ENCODE measurements around the gene KBTBD4. TPM values are rescaled to one million over a fixed set of nuclear protein-coding genes. Genes with fewer than 3 reads are reported as not detected.

Gene KBTBD4
- total RNA-seq, 1 experiment from 2014 or later, result 11.0 TPM

DNA sequence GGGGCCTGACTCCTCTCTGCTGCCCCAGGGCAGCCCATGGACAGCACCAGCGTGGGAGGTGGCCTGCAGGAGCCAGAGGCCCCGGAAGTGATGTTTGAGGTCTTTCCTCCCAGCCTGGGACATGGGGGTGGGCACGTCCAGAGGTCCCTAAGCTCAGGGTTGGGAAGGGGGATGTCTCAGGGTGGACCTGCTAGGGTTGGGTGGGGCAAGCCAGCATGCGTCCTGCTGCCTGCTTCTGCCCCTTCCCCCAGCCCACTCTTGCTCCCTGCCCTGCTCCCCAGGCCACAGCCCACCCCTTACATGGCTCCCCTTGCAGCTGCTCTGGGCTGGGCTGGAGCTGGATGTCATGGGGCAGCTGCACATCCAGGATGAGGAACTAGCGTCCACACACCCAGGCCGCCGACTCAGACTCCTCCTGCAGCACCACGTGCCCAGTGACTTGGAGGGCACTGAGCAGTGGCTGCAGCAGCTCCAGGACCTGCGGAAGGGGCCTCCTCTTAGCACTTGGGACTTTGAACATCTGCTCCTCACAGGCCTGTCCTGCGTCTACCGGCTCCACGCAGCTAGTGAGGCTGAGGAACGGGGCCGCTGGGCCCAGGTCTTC, 9.1 kb upstream of the KBTBD4 start:
- H3K9me3 ChIP-seq (ENCODE audit: low read length), result no peaks in the 10 kb centered on the region
- no peaks in the 10 kb centered on the region for H3K79me2 ChIP-seq (ENCODE audit: low read length)
- H3K9ac ChIP-seq (ENCODE audit: low read length), result no peak overlapping the region
- no peaks in the 10 kb centered on the region for H3K9me2 ChIP-seq (replicated peaks; ENCODE audit: insufficient read depth, low read length)
- H3K4me3 ChIP-seq (ENCODE audit: low read length), result no peak overlapping the region
- H4K20me1 ChIP-seq (ENCODE audit: insufficient read depth, low read depth, low read length), result no peaks in the 10 kb centered on the region
- H3K4me2 ChIP-seq (ENCODE audit: low read depth, low read length, poor library complexity, severe bottlenecking), result no peak overlapping the region
- no peaks in the 10 kb centered on the region for H3K27me3 ChIP-seq (ENCODE audit: low read length)
- H3K27ac ChIP-seq (ENCODE audit: low read length), result no peak overlapping the region
- no peaks in the 10 kb centered on the region for H3K4me1 ChIP-seq (ENCODE audit: low read length)
- no peak for DNase-seq
- no peak overlapping the region for H2AFZ ChIP-seq (ENCODE audit: low read length)
- peaks cover 9% of the 10 kb centered on the region; the same call in 1 of the 2 replicates for H3K36me3 ChIP-seq (ENCODE audit: insufficient read depth, low read length)

GRCh38 chr11:47587039-47587716, 8.4 kb upstream of the KBTBD4 start:
- H3K4me2 ChIP-seq (ENCODE audit: low read depth, low read length, poor library complexity, severe bottlenecking), result no peak overlapping the region

DNA sequence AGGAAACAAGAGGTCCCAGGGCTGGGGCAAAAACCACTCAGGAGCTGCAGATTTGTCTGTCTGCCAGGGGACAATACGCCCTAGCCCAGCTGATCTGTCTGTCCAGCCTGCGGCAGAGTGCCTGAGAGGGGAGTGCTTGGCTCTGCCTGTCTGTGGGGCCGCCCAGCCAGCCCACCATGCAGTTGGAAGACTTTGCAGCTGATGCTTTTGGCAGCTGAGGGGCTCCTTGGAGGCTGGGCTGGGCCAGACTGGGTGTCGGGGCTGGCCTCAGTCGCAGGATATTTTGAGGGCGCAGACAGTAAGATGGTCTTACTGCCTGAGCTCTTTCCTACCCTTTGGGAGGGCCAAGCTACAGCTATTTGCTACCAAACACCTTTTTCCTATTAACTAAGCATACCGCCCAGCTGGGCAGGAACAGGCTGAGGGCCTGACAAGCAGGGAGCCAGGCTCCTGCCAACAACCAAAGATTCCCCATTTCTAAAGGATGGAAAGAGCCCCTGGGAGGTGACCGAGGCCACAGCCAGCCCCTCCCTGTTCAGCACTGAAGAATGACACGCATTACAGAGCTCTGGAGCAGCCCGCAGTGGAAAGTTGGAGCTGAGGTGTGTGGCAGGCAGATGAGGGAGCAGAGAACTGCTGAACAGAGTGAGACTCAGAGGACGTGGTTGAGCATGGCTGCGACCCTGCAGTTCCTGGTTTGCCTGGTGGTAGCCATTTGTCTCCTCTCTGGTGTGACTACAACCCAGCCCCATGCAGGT, 7.5 kb upstream of the KBTBD4 start, which contains the start of gene FAM180B:
Gene FAM180B, plus strand, starts transcription at position 581 of the 758 bp plus-strand sequence. Its CDS starts 91 bp downstream, at position 672.
- H3K4me3 ChIP-seq (ENCODE audit: low read length), result no peak within 1 kb of the TSS
- H3K9me3 ChIP-seq (ENCODE audit: low read length), result no peaks in the 10 kb centered on the region
- H3K4me2 ChIP-seq (ENCODE audit: low read depth, low read length, poor library complexity, severe bottlenecking), result no peak within 1 kb of the TSS
- no peaks in the 10 kb centered on the region for H3K4me1 ChIP-seq (ENCODE audit: low read length)
- DNase-seq, result no peak
- H3K36me3 ChIP-seq (ENCODE audit: insufficient read depth, low read length), result peaks cover 22% of the 10 kb centered on the region
- peaks cover 4% of the 10 kb centered on the region; the same call in 1 of the 2 replicates for H3K79me2 ChIP-seq (ENCODE audit: low read length)
- H3K9ac ChIP-seq (ENCODE audit: low read length), result no peak within 1 kb of the TSS
- H4K20me1 ChIP-seq (ENCODE audit: insufficient read depth, low read depth, low read length), result no peaks in the 10 kb centered on the region
- H2AFZ ChIP-seq (ENCODE audit: low read length), result no peak within 1 kb of the TSS
- H3K9me2 ChIP-seq (replicated peaks; ENCODE audit: insufficient read depth, low read length), result no peaks in the 10 kb centered on the region
- no peak within 1 kb of the TSS for H3K27ac ChIP-seq (ENCODE audit: low read length)
- H3K27me3 ChIP-seq (ENCODE audit: low read length), result no peaks in the 10 kb centered on the region

More at GRCh38 chr11:47587039-47587716, 8.4 kb upstream of the KBTBD4 start:
- Histone ChIP-seq H3K9ac (ENCODE audit: low read length) (no peak overlapping the region), H4K20me1 (ENCODE audit: insufficient read depth, low read depth, low read length) (no peaks in the 10 kb centered on the region), H3K27ac (ENCODE audit: low read length) (no peak overlapping the region), H3K79me2 (ENCODE audit: low read length) (no peaks in the 10 kb centered on the region), H3K4me1 (ENCODE audit: low read length) (no peaks in the 10 kb centered on the region), H3K36me3 (ENCODE audit: insufficient read depth, low read length) (peaks cover 13% of the 10 kb centered on the region; the same call in 1 of the 2 replicates), H3K9me3 (ENCODE audit: low read length) (no peaks in the 10 kb centered on the region), H2AFZ (ENCODE audit: low read length) (no peak overlapping the region), H3K4me3 (ENCODE audit: low read length) (no peak overlapping the region), H3K9me2 (replicated peaks; ENCODE audit: insufficient read depth, low read length) (no peaks in the 10 kb centered on the region), H3K27me3 (ENCODE audit: low read length) (no peaks in the 10 kb centered on the region)
- no peak for DNase-seq

DNA sequence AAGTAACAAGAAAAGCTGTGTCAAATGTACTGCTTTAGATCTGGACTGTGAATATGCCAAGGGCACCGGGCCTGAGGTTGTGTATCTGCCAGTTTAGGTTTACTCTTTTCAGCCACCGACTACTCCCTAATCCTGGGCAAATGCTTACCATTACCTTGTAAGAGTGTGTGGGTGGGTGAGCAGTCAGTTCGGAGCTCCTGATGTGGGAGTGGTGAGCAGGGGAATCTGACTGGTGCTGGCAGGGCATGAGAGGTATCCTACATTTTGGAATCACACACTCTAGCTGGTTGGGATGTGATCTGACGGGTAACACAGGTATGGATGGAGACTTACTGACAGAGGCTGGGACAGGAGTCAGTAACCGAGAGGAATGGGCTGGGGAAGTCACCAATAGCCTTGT, 5.1 kb upstream of the KBTBD4 start:
- H3K9ac ChIP-seq (ENCODE audit: low read length), result no peak overlapping the region
- H3K4me3 ChIP-seq (ENCODE audit: low read length), result no peak overlapping the region
- no peaks in the 10 kb centered on the region for H3K9me2 ChIP-seq (replicated peaks; ENCODE audit: insufficient read depth, low read length)
- no peak for DNase-seq
- H3K4me2 ChIP-seq (ENCODE audit: low read depth, low read length, poor library complexity, severe bottlenecking), result no peak overlapping the region
- H4K20me1 ChIP-seq (ENCODE audit: insufficient read depth, low read depth, low read length), result no peaks in the 10 kb centered on the region
- H3K79me2 ChIP-seq (ENCODE audit: low read length), result peaks cover 24% of the 10 kb centered on the region
- H3K27me3 ChIP-seq (ENCODE audit: low read length), result no peaks in the 10 kb centered on the region
- H3K9me3 ChIP-seq (ENCODE audit: low read length), result no peaks in the 10 kb centered on the region
- peaks cover 29% of the 10 kb centered on the region for H3K36me3 ChIP-seq (ENCODE audit: insufficient read depth, low read length)
- H2AFZ ChIP-seq (ENCODE audit: low read length), result no peak overlapping the region
- H3K4me1 ChIP-seq (ENCODE audit: low read length), result peaks cover 11% of the 10 kb centered on the region
- H3K27ac ChIP-seq (ENCODE audit: low read length), result no peak overlapping the region

DNA sequence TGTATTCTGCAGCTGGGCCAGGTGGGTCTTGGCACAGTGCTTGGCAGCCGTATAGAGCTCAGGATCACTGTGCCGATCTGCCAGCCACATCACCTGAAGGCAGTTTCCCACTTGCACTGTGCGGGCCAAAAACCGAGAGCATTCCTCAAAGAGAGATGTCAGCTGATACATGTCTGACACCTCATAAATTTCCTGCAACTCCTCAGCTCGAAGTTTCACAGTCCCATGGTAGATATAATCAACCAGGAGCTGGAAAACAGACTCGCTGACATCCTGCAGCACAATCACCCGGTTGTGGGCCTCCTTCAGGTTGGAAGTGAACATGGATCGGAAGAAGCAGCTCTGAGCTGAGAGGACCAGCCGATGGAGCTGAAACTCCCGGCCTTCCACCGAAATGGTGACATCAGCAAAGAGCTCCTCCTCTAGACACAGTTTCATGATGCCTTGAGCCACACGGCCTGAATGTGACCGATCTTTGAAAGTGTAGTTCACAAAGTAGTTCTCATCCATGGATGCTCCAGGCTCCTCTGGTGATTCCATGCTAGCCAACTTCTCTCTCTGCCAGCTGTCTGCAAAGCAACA, 1.2 kb downstream of the KBTBD4 start:
- peak; percentile 52 for DNase-seq
- peak overlapping the region; percentile 43; the same call in 1 of the 2 replicates for H3K27ac ChIP-seq (ENCODE audit: low read length)
- H3K36me3 ChIP-seq (ENCODE audit: insufficient read depth, low read length), result peaks cover 38% of the 10 kb centered on the region
- H3K4me2 ChIP-seq (ENCODE audit: low read depth, low read length, poor library complexity, severe bottlenecking), result peak overlapping the region; percentile 86
- H3K4me3 ChIP-seq (ENCODE audit: low read length), result peak overlapping the region; percentile 81
- no peak overlapping the region for H2AFZ ChIP-seq (ENCODE audit: low read length)
- H3K4me1 ChIP-seq (ENCODE audit: low read length), result peaks cover 26% of the 10 kb centered on the region
- H3K27me3 ChIP-seq (ENCODE audit: low read length), result no peaks in the 10 kb centered on the region
- no peaks in the 10 kb centered on the region for H3K9me2 ChIP-seq (replicated peaks; ENCODE audit: insufficient read depth, low read length)
- peaks cover 54% of the 10 kb centered on the region for H3K79me2 ChIP-seq (ENCODE audit: low read length)
- peak overlapping the region; percentile 86 for H3K9ac ChIP-seq (ENCODE audit: low read length)
- H4K20me1 ChIP-seq (ENCODE audit: insufficient read depth, low read depth, low read length), result no peaks in the 10 kb centered on the region
- no peaks in the 10 kb centered on the region for H3K9me3 ChIP-seq (ENCODE audit: low read length)

DNA sequence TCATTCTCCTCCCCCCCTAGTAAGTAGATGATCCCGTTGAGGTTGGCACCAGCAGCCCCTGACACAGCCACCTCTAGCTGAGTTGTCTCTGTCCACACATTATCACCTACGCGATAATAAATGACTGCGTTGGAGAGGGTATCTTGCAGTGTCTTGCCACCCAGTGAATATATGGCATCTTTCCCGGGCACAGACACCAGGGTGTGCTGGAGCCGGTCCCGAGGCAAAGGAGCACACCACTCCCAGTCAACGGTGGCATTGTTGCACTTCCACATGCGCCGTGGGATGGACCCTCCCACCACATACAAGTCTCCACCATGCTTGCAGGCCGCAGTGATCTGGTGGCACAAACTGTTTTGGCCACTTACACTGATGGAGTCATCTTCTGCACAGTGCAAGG, 5.4 kb downstream of the KBTBD4 start:
- H4K20me1 ChIP-seq (ENCODE audit: insufficient read depth, low read depth, low read length), result no peaks in the 10 kb centered on the region
- no peaks in the 10 kb centered on the region for H3K27me3 ChIP-seq (ENCODE audit: low read length)
- no peak overlapping the region for H3K9ac ChIP-seq (ENCODE audit: low read length)
- no peak for DNase-seq
- no peaks in the 10 kb centered on the region for H3K9me3 ChIP-seq (ENCODE audit: low read length)
- H3K27ac ChIP-seq (ENCODE audit: low read length), result no peak overlapping the region
- peaks cover 65% of the 10 kb centered on the region for H3K79me2 ChIP-seq (ENCODE audit: low read length)
- no peak overlapping the region for H2AFZ ChIP-seq (ENCODE audit: low read length)
- H3K4me2 ChIP-seq (ENCODE audit: low read depth, low read length, poor library complexity, severe bottlenecking), result no peak overlapping the region
- peaks cover 49% of the 10 kb centered on the region for H3K36me3 ChIP-seq (ENCODE audit: insufficient read depth, low read length)
- H3K4me3 ChIP-seq (ENCODE audit: low read length), result no peak overlapping the region
- H3K9me2 ChIP-seq (replicated peaks; ENCODE audit: insufficient read depth, low read length), result no peaks in the 10 kb centered on the region
- H3K4me1 ChIP-seq (ENCODE audit: low read length), result peaks cover 15% of the 10 kb centered on the region

- H4K20me1 ChIP-seq (ENCODE audit: insufficient read depth, low read depth, low read length), result no peaks in the 10 kb centered on the region
- no peak overlapping the region for H3K9ac ChIP-seq (ENCODE audit: low read length)
- no peaks in the 10 kb centered on the region for H3K9me3 ChIP-seq (ENCODE audit: low read length)
- no peak for DNase-seq
- peaks cover 10% of the 10 kb centered on the region for H3K4me1 ChIP-seq (ENCODE audit: low read length)
- peaks cover 63% of the 10 kb centered on the region for H3K79me2 ChIP-seq (ENCODE audit: low read length)
- no peaks in the 10 kb centered on the region for H3K27me3 ChIP-seq (ENCODE audit: low read length)
- H3K36me3 ChIP-seq (ENCODE audit: insufficient read depth, low read length), result peaks cover 49% of the 10 kb centered on the region
- no peak overlapping the region for H3K4me3 ChIP-seq (ENCODE audit: low read length)
- H3K4me2 ChIP-seq (ENCODE audit: low read depth, low read length, poor library complexity, severe bottlenecking), result no peak overlapping the region
- no peaks in the 10 kb centered on the region for H3K9me2 ChIP-seq (replicated peaks; ENCODE audit: insufficient read depth, low read length)
- no peak overlapping the region for H3K27ac ChIP-seq (ENCODE audit: low read length)
- H2AFZ ChIP-seq (ENCODE audit: low read length), result no peak overlapping the region
Measured at GRCh38 chr11:47572715-47573255, 6.0 kb downstream of the KBTBD4 start.

Measured in Karpas-422 (cell line).